Lower leg skin (tissue), 4 donors: ENCODE measurements around the gene MYO10. TPM values are rescaled to one million over a fixed set of nuclear protein-coding genes. Genes with fewer than 3 reads are reported as not detected.

Experiments used
- DNase-seq, 2 donors: peaks; one replicate each; pipeline ENCODE4 v3.0.0-alpha.2; 2019; ENCODE audit warnings: low spot score in 2 of 2
- H3K4me3 ChIP-seq: fragments of 200-600 bp; sonication (generic); 2 replicates; pipeline ENCODE4 v1.5.1; 2017; ENCODE audit warnings: mild to moderate bottlenecking, low read depth; ENCODE audit not compliant: poor library complexity, severe bottlenecking
- POLR2A ChIP-seq, 2 donors: fragments of 450-650 bp; IDR thresholded peaks; one replicate each; pipeline ENCODE4 v1.6.1; 2016 to 2017; ENCODE audit warnings: antibody characterized with exemption in 2 of 2, mild to moderate bottlenecking in 1 of 2, moderate library complexity in 1 of 2
- WGBS, 2 donors: methylation state at CpG; one replicate each; pipeline ENCODE4 v1.1.5; 2018; 5-methylcytosine and 5-hydroxymethylcytosine counted together
- intact Hi-C: fragments of 100-400 bp; cut with DNase I; formaldehyde crosslinking; loops from one replicate; pipeline ENCODE4 v1.15.0; 2023; ENCODE audit warnings: low total_unique reads
- total RNA-seq, 4 donors: library from RNA; depleted of rRNA; stranded (reverse); fragments of >200 nt; gene quantifications; one replicate each; pipeline ENCODE4 v1.1.0, GENCODE V29; 2016
- TF ChIP-seq, protein P1 (sequence below), 3 donors: fragments of 450-650 bp; IDR thresholded peaks; one replicate each; pipeline ENCODE4 v1.5.1; 2016; ENCODE audit warnings: antibody characterized with exemption in 3 of 3, mild to moderate bottlenecking in 3 of 3, moderate library complexity in 2 of 3

Gene MYO10
- total RNA-seq, 4 donors from 2014 or later: 34.7 to 57.4 (median 47.3) TPM

GRCh38 chr5:16926417-16926816 is 9.7 kb downstream of the MYO10 start:
- no peak overlapping the region for H3K4me3 ChIP-seq
- no peak for DNase-seq
- 85 to 94% methylated on average over 8 of the region's 8 CpGs for WGBS, 2 donors
- intact Hi-C loops: no loop called here
- TF ChIP-seq POLR2A (IDR thresholded peaks at IDR 0.05): no peak
- TF ChIP-seq, protein P1, sequence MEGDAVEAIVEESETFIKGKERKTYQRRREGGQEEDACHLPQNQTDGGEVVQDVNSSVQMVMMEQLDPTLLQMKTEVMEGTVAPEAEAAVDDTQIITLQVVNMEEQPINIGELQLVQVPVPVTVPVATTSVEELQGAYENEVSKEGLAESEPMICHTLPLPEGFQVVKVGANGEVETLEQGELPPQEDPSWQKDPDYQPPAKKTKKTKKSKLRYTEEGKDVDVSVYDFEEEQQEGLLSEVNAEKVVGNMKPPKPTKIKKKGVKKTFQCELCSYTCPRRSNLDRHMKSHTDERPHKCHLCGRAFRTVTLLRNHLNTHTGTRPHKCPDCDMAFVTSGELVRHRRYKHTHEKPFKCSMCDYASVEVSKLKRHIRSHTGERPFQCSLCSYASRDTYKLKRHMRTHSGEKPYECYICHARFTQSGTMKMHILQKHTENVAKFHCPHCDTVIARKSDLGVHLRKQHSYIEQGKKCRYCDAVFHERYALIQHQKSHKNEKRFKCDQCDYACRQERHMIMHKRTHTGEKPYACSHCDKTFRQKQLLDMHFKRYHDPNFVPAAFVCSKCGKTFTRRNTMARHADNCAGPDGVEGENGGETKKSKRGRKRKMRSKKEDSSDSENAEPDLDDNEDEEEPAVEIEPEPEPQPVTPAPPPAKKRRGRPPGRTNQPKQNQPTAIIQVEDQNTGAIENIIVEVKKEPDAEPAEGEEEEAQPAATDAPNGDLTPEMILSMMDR (IDR thresholded peaks at IDR 0.05): no peak

DNA sequence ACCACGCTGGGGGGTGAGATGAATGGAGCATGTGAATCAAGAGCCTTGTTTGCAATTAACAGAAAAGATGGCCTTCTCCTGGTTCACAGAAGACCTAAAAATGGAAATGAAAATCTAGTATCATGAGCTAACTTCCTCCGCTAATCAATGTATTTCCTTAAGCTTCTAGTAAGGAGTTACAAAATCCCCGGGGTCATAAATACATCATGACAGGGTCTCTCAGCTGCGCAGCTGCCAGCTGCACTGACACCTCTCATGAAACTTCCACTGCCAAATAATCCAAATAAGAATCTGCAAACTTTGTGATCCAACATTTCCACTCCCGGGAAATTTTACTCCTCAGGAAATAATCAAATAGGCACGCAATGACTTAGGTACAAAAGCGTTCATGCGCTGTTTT is 11.9 kb downstream of the MYO10 start:
- DNase-seq: no peak
- H3K4me3 ChIP-seq: no peak overlapping the region
- intact Hi-C loops: no loop called here
- 71 to 75% methylated on average over 8 of the region's 8 CpGs for WGBS, 2 donors
- TF ChIP-seq, protein P1 (IDR thresholded peaks at IDR 0.05): no peak
- no peak for TF ChIP-seq POLR2A (IDR thresholded peaks at IDR 0.05)

DNA sequence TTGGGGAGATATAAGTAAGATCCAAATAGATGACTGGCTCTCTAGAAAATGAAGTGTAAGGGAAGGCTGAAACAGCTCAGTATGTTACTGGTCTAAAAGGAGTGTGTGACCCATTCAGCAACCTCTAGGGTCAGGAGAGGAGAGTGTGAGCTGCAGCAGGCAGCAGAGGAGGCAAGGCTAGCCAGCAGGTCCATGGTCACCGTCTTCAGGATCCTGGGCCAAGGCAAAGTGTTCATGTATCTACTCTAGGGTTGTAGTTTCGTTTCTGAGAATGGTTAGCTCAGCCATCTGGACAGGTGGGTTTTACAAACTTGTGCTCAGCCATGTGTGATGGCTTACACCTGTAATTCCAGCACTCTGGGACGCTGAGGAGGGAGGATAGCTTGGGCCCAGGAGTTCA is 13.7 kb downstream of the MYO10 start:
- 79 to 92% methylated on average over 3 of the region's 3 CpGs for WGBS, 2 donors
- DNase-seq: no peak
- no peak overlapping the region for H3K4me3 ChIP-seq
- intact Hi-C loops: no loop called here
- TF ChIP-seq, protein P1 (IDR thresholded peaks at IDR 0.05): no peak
- TF ChIP-seq POLR2A (IDR thresholded peaks at IDR 0.05): no peak

- WGBS, 2 donors: 89 to 95% methylated on average over 4 of the region's 4 CpGs
- intact Hi-C loops: no loop called here
- no peak for TF ChIP-seq POLR2A (IDR thresholded peaks at IDR 0.05)
- TF ChIP-seq, protein P1 (IDR thresholded peaks at IDR 0.05): no peak
- no peak overlapping the region for H3K4me3 ChIP-seq
- no peak for DNase-seq
Measured at GRCh38 chr5:16921211-16921610, 14.9 kb downstream of the MYO10 start.

DNA sequence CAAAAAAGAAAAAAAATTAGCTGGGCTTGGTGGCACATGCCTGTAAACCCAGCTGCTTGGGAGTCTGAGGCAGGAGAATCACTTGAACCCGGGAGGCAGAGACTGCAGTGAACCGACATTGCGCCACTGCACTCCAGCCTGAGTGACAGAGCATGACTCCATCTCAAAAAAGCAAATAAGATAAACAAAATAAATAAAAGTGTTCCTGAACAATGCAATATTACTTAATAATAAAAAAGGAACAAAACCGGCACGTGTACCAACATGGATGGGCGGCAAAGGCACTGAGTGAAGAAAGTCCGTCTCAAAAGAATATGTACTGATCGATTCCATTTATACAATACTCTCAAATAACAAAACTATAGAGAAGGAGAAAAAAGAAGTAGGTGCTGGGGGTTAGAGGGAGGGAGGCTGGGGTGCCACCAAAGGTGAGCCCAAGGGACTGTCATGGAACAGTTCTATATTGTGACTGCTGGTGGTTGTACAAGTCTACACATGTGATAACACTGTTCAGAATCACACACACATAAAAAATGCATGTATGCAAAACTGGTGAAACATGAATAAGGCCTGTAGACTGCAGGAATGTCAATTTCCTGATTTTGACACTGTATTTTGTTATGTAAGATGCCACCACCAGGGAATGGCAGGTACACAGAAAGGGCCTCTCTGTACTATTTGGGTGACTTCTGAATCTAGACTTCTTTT is 15.8 kb downstream of the MYO10 start:
- H3K4me3 ChIP-seq: no peak overlapping the region
- intact Hi-C loops: no loop called here

More for the DNA sequence above, 15.8 kb downstream of the MYO10 start:
- 95 to 98% methylated on average over 8 of the region's 8 CpGs for WGBS, 2 donors
- DNase-seq: no peak
- TF ChIP-seq POLR2A (IDR thresholded peaks at IDR 0.05): no peak
- TF ChIP-seq, protein P1 (IDR thresholded peaks at IDR 0.05): no peak
